ENCODE results near the gene LMAN1L.

The LMAN1L gene

GRCh38 chr15:74812533-74812932, at the start of gene LMAN1L:
TSS of gene LMAN1L (plus strand) at chr15:74812835. CDS start at chr15:74812855, 20 bp downstream.
- FAIRE-seq: no peak

- FAIRE-seq: no peak
These were observed 49.2 kb upstream of the LMAN1L start for GRCh38 chr15:74763416-74763815.

GRCh38 chr15:74767167-74768098, 45.2 kb upstream of the LMAN1L start:
- no peak for FAIRE-seq

GRCh38 chr15:74768099-74768770, 44.4 kb upstream of the LMAN1L start:
- FAIRE-seq: no peak

GRCh38 chr15:74768771-74769342, 43.8 kb upstream of the LMAN1L start:
- FAIRE-seq: no peak

GRCh38 chr15:74769463-74770025, 43.1 kb upstream of the LMAN1L start:
- FAIRE-seq: no peak

- FAIRE-seq: no peak
These were observed 42.3 kb upstream of the LMAN1L start for GRCh38 chr15:74770211-74770903.

GRCh38 chr15:74773329-74773728, 39.3 kb upstream of the LMAN1L start:
- no peak for FAIRE-seq

GRCh38 chr15:74773731-74774252, 38.8 kb upstream of the LMAN1L start:
- FAIRE-seq: no peak

GRCh38 chr15:74775132-74775562, 37.5 kb upstream of the LMAN1L start:
- no peak for FAIRE-seq

- FAIRE-seq: no peak
These were observed 36.7 kb upstream of the LMAN1L start for GRCh38 chr15:74775894-74776293.

- no peak for FAIRE-seq
These were observed 35.5 kb upstream of the LMAN1L start for GRCh38 chr15:74776821-74777768.

- no peak for FAIRE-seq
These were observed 34.7 kb upstream of the LMAN1L start for GRCh38 chr15:74777769-74778598.

GRCh38 chr15:74778599-74778970, 34.0 kb upstream of the LMAN1L start:
- no peak for FAIRE-seq

GRCh38 chr15:74779162-74779648, 33.4 kb upstream of the LMAN1L start:
- no peak for FAIRE-seq

- no peak for FAIRE-seq
These were observed 31.9 kb upstream of the LMAN1L start for GRCh38 chr15:74780523-74781430.

GRCh38 chr15:74781431-74782258, 31.0 kb upstream of the LMAN1L start, which contains the start of gene CSK:
TSS of gene CSK (plus strand) at chr15:74782080. CDS start at chr15:74798298, 16,218 bp downstream.
- FAIRE-seq: no peak
